HCEC 1CT (cell line): ENCODE measurements around the gene ETV2.
"Not testable (repeated sequence)": the region's sequence is repeated elsewhere in the genome, so short reads cannot be mapped to it uniquely, and the experiment has no call there.

Experiments
- DNase-seq: peaks from one replicate; pipeline ENCODE4 v3.0.0-alpha.2; 2017

The ETV2 gene

GRCh38 chr19:35661995-35662340 is 20.4 kb downstream of the ETV2 start:
- DNase-seq = no peak

DNA sequence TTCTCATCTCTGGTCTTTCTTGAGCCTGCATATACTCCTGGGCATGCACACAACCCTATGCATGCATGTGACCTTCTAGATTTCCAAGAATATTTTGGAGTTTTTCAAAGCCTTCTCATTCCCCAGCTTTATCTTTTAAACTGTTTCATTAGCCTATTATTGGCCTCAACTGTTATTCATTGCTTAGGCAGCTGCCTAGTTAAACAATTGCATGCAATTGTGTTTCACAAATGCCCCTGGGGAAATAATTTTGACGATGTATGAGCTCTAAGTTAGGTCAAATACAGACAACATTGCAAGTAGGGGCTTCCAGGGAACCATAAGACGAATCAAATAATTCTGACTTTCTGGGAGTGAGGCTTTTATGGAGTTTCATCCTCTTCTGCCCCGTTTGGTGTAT is 22.4 kb downstream of the ETV2 start:
- no peak for DNase-seq

- no peak for DNase-seq
These were observed 23.6 kb downstream of the ETV2 start for GRCh38 chr19:35665157-35665556.

DNA sequence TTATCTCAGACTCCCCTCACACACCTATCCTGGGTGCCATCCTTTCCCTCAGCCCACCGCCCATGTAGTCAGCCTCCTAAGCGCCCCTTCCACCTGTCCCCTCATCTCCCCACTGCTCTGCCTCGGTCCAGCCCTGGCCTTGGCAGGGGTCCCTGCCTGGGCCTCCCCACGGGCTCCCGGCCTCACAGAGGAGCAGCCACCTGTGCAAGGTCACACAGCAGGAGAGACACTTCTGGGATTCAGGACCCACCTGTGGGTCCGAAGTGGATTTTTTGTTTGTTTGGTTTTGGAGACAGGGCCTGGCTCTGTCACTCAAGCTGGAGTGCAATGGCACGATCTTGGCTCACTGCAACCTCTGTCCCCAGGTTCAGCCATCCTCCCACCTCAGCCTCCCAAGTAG is 24.1 kb downstream of the ETV2 start:
- no peak for DNase-seq

DNA sequence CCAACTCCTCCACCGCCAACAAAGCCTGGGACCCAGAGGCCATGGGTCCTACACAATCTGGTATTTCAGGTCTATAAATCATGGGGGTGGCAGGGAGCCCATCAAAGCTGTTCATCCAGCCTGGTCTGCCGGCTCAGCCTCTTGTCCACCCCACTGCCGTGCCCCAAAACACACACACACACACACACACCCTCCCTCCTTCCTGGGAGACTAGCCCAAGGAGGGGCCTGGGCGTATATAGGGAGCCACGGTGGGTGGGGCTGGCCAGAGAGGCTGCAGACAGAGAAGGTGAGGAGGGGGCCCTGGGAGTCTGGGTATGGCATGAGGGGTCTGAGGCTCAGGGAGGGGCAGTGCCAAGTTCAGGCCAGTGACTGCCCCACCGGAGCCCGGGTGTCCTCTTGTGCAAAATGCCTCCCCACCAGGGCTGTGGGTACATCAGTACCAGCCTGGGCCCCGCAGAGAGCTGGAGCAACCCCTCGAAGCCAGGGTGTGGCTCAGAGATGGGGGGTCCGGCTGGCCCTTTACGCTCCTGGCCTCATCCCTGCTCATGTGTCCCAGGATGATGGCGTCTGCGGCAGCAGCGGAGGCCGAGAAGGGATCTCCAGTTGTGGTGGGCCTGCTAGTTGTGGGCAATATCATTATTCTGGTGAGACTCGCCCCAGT is 24.8 kb downstream of the ETV2 start, which contains the start of gene UPK1A:
Gene UPK1A (plus strand): TSS at position 267 of the 663 bp plus-strand sequence. CDS start 296 bp downstream, at position 563.
- no peak for DNase-seq

GRCh38 chr19:35669566-35669965 is 28.0 kb downstream of the ETV2 start:
- no peak for DNase-seq

GRCh38 chr19:35669974-35670373 is 28.4 kb downstream of the ETV2 start:
- DNase-seq = no peak

DNA sequence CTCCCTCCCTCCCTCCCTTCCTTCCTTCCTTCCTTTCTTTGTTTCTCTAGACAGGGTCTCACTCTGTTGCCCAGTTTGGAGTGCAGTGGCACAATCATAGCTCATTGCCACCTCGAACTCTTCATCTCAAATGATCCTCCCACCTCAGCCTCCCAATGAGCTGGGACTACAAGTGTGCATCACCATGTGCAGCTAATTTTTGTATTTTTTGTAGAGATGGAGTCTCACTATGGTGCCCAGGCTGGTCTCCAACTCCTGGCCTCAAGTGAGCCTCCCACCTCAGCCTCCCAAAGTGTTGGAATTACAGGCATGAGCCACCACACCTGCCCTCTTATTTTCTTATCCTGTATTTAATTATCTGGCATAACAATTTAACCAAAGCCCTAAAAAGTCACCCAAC is 29.1 kb downstream of the ETV2 start:
- no peak for DNase-seq

- no peak for DNase-seq
These were observed 30.3 kb downstream of the ETV2 start for GRCh38 chr19:35671818-35672217.

- peak; percentile 38 for DNase-seq
These were observed 31.7 kb downstream of the ETV2 start for GRCh38 chr19:35673121-35673804.

DNA sequence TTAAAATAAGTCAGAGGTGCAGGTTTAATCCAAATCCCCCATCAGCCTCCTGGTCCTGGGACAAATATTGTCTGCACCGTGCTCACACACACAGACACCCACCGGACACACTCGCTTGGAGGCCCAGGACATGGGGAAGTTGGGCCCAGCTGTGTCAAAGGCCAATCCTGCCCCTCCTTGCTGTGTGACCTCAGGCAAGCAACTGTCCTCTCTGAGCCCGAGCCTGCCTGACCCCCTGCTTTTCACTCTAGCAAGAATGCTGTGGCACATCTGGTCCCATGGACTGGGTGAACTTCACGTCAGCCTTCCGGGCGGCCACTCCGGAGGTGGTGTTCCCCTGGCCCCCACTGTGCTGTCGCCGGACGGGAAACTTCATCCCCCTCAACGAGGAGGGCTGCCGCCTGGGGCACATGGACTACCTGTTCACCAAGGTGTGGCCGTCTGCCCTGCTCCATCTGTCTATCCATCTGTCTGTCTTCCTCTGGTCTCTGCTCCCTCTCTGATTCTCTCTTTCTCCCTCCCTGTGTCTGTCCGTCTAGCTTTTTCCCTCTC is 34.1 kb downstream of the ETV2 start:
- DNase-seq = no peak

DNA sequence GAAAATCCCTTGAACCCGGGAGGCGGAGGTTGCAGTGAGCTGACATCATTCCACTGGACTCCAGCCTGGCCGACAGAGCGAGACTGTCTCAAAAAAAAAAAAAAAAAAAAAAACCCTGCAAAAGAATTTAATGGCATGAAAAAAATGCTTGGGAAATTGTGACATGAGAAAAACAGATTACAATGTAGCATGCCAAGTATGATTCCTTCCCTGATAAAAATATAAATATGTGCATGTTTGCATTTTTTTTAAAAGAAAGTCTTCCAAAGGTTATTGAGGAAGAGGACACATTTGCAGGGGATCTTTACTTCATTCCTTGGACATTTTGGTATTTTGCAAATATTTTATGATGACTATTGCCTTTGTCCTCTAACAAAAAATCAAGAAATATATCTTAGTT is 48.3 kb downstream of the ETV2 start:
- no peak for DNase-seq

DNA sequence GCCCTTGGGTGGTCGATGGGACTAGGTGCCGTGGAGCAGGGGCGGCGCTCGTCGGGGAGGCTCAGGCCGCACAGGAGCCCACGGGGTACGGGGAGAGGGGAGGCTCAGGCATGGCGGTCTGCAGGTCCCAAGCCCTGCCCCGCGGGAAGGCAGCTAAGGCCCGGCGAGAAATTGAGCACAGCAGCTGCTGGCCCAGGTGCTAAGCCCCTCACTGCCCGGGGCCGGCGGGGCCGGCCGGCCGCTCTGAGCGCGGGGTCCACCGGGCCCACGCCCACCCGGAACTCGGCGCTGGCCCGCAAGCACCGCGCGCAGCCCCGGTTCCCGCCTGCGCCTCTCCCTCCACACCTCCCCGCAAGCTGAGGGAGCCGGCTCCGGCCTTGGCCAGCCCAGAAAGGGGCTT is 49.6 kb downstream of the ETV2 start:
- not testable (repeated sequence) for DNase-seq

DNA sequence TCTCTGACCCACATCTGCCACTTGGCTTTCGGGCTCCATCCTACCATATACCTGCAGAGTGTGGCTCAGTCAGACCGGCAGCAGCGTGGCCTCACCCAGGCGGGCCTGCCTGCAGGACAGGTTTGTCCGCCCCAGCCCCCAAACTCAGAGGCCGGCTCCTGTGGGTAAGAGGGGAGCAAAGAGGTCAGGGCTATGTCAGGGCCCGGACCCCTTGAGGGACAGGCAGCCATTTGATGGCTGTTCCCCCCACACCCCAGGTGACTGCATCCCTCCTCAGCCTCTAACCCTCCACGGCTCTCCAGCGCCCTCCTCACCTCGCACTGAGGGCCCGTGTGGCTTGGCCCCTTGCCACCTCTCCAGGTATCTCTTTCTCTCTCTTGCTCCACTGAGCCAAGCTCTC is 50.5 kb downstream of the ETV2 start:
- DNase-seq = no peak

GRCh38 chr19:35693422-35693821 is 51.9 kb downstream of the ETV2 start:
- DNase-seq = no peak

- peak; percentile 77 for DNase-seq
These were observed 52.5 kb downstream of the ETV2 start for GRCh38 chr19:35693835-35694599.
